ENCODE measurements around the gene MRPS23. TPM values are rescaled to one million over a fixed set of nuclear protein-coding genes. Genes with fewer than 3 reads are reported as not detected.

MRPS23 gene
- total and polyA plus RNA-seq, 2 experiments from 2014 or later = 53.2 to 74.5 TPM

GRCh38 chr17:57811638-57812280 lies 38.1 kb downstream of the MRPS23 start:
- H3K36me3 ChIP-seq (ENCODE audit: insufficient read depth) = no peaks in the 10 kb centered on the region
- Mint-ChIP-seq H3K4me3 (no peak overlapping the region), H3K36me3 (ENCODE audit: low read depth) (no peaks in the 10 kb centered on the region), H3K4me1 (peaks cover 15% of the 10 kb centered on the region), H3K9me3 (no peaks in the 10 kb centered on the region), H3K27me3 (ENCODE audit: insufficient read depth, low read depth, poor library complexity) (peaks cover 3% of the 10 kb centered on the region), H3K27ac (no peak overlapping the region)
- no peak overlapping the region for H3K27ac ChIP-seq (ENCODE audit: low read depth)
- no peaks in the 10 kb centered on the region for H3K9me2 ChIP-seq (ENCODE audit: insufficient read depth)
- ATAC-seq = peak; percentile 76
- H3K4me2 ChIP-seq = no peak overlapping the region
- no peaks in the 10 kb centered on the region for H3K79me2 ChIP-seq (replicated peaks; ENCODE audit: insufficient read depth)
- TF ChIP-seq EZH2phosphoT487 (IDR thresholded peaks at IDR 0.05; ENCODE audit: unreplicated experiment) (no peak), ZNF114 (CRISPR knock-in tag; IDR thresholded peaks at IDR 0.05) (no peak), CTCF (conservative IDR thresholded peaks at IDR 0.05; ENCODE audit: low read depth in 2 of 2) (no peak), EZH2 (IDR thresholded peaks at IDR 0.05; ENCODE audit: low read depth, unreplicated experiment) (no peak)
- TF ChIP-seq, protein P1, sequence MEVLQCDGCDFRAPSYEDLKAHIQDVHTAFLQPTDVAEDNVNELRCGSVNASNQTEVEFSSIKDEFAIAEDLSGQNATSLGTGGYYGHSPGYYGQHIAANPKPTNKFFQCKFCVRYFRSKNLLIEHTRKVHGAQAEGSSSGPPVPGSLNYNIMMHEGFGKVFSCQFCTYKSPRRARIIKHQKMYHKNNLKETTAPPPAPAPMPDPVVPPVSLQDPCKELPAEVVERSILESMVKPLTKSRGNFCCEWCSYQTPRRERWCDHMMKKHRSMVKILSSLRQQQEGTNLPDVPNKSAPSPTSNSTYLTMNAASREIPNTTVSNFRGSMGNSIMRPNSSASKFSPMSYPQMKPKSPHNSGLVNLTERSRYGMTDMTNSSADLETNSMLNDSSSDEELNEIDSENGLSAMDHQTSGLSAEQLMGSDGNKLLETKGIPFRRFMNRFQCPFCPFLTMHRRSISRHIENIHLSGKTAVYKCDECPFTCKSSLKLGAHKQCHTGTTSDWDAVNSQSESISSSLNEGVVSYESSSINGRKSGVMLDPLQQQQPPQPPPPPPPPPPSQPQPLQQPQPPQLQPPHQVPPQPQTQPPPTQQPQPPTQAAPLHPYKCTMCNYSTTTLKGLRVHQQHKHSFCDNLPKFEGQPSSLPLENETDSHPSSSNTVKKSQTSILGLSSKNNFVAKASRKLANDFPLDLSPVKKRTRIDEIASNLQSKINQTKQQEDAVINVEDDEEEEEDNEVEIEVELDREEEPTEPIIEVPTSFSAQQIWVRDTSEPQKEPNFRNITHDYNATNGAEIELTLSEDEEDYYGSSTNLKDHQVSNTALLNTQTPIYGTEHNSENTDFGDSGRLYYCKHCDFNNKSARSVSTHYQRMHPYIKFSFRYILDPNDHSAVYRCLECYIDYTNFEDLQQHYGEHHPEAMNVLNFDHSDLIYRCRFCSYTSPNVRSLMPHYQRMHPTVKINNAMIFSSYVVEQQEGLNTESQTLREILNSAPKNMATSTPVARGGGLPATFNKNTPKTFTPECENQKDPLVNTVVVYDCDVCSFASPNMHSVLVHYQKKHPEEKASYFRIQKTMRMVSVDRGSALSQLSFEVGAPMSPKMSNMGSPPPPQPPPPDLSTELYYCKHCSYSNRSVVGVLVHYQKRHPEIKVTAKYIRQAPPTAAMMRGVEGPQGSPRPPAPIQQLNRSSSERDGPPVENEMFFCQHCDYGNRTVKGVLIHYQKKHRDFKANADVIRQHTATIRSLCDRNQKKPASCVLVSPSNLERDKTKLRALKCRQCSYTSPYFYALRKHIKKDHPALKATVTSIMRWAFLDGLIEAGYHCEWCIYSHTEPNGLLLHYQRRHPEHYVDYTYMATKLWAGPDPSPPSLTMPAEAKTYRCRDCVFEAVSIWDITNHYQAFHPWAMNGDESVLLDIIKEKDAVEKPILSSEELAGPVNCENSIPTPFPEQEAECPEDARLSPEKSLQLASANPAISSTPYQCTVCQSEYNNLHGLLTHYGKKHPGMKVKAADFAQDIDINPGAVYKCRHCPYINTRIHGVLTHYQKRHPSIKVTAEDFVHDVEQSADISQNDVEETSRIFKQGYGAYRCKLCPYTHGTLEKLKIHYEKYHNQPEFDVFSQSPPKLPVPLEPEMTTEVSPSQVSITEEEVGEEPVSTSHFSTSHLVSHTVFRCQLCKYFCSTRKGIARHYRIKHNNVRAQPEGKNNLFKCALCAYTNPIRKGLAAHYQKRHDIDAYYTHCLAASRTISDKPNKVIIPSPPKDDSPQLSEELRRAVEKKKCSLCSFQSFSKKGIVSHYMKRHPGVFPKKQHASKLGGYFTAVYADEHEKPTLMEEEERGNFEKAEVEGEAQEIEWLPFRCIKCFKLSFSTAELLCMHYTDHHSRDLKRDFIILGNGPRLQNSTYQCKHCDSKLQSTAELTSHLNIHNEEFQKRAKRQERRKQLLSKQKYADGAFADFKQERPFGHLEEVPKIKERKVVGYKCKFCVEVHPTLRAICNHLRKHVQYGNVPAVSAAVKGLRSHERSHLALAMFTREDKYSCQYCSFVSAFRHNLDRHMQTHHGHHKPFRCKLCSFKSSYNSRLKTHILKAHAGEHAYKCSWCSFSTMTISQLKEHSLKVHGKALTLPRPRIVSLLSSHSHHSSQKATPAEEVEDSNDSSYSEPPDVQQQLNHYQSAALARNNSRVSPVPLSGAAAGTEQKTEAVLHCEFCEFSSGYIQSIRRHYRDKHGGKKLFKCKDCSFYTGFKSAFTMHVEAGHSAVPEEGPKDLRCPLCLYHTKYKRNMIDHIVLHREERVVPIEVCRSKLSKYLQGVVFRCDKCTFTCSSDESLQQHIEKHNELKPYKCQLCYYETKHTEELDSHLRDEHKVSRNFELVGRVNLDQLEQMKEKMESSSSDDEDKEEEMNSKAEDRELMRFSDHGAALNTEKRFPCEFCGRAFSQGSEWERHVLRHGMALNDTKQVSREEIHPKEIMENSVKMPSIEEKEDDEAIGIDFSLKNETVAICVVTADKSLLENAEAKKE (CRISPR knock-in tag; IDR thresholded peaks at IDR 0.05) = no peak
- TF ChIP-seq, protein P2, sequence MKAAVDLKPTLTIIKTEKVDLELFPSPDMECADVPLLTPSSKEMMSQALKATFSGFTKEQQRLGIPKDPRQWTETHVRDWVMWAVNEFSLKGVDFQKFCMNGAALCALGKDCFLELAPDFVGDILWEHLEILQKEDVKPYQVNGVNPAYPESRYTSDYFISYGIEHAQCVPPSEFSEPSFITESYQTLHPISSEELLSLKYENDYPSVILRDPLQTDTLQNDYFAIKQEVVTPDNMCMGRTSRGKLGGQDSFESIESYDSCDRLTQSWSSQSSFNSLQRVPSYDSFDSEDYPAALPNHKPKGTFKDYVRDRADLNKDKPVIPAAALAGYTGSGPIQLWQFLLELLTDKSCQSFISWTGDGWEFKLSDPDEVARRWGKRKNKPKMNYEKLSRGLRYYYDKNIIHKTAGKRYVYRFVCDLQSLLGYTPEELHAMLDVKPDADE (IDR thresholded peaks at IDR 0.05) = no peak
- DNase-seq (ENCODE audit: low spot score) = peak; percentile 25
- H4K20me1 ChIP-seq (replicated peaks; ENCODE audit: insufficient read depth) = no peaks in the 10 kb centered on the region
- no peak overlapping the region for H3K4me3 ChIP-seq
- H3K4me1 ChIP-seq (ENCODE audit: insufficient read depth) = peaks cover 9% of the 10 kb centered on the region; the same call in 1 of the 2 replicates
- no peaks in the 10 kb centered on the region for H3K27me3 ChIP-seq (ENCODE audit: insufficient read depth)
- H2AFZ ChIP-seq = peak overlapping the region; percentile 74; the same call in 1 of the 2 replicates
- H3F3A ChIP-seq (replicated peaks; ENCODE audit: low read depth) = no peaks in the 10 kb centered on the region; the same call in 1 of the 2 replicates
